ENCODE data around the gene ETF1. TPM values are rescaled to one million over a fixed set of nuclear protein-coding genes. Genes with fewer than 3 reads are reported as not detected.

Gene ETF1
- total RNA-seq, 2 donors from 2014 or later, result 67.6 to 115 TPM

DNA sequence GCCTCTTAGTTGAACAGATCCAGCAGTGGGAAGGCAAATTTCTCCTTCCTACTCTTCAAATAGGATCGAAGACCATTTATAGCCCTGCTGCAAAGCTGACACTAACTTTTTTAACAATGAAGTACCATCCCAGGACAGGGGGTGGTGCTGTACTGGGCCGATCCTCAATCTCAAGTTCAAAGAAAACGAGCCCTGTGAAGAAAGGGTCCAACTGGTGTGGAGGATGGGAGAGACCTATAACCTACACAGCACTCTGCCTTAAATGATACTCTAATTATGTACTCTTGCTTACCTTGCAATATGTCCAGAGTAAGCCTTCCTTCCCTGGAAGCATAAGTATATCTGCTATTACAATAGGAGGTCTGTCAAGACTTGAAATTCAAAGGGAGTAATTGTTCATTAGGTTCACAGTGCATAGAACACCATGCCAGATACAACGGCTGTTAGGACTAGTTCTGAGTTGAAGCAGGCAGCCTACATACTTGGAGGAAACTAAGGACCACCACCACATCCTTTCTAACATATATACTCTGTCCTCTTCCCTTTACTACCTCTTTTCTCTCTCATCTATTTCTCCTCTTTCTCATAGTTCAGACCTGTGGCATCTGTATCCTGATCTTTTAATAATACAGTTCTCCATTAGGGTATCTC lies 6.2 kb downstream of the ETF1 start:
- TF ChIP-seq, protein P1, sequence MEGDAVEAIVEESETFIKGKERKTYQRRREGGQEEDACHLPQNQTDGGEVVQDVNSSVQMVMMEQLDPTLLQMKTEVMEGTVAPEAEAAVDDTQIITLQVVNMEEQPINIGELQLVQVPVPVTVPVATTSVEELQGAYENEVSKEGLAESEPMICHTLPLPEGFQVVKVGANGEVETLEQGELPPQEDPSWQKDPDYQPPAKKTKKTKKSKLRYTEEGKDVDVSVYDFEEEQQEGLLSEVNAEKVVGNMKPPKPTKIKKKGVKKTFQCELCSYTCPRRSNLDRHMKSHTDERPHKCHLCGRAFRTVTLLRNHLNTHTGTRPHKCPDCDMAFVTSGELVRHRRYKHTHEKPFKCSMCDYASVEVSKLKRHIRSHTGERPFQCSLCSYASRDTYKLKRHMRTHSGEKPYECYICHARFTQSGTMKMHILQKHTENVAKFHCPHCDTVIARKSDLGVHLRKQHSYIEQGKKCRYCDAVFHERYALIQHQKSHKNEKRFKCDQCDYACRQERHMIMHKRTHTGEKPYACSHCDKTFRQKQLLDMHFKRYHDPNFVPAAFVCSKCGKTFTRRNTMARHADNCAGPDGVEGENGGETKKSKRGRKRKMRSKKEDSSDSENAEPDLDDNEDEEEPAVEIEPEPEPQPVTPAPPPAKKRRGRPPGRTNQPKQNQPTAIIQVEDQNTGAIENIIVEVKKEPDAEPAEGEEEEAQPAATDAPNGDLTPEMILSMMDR (IDR thresholded peaks at IDR 0.05), result no peak
- Histone ChIP-seq H3K4me1 (ENCODE audit: control insufficient read depth in 1 of 2, low read depth in 2 of 2) (peaks cover 16 to 25% of the 10 kb centered on the region in 2 donors), H3K4me3 (no peak overlapping the region), H3K27me3 (replicated peaks; ENCODE audit: insufficient read depth) (no peaks in the 10 kb centered on the region), H3K9me3 (no peaks in the 10 kb centered on the region), H3K36me3 (no peaks in the 10 kb centered on the region), H3K27ac (no peak overlapping the region)
- ATAC-seq (ENCODE audit: insufficient number of reproducible peaks, low FRiP score, low read depth) (no peak), DNase-seq (ENCODE audit: low spot score) (no peak)

- TF ChIP-seq, protein P1 (IDR thresholded peaks at IDR 0.05), result no peak
- H3K27ac ChIP-seq, result no peak overlapping the region
- H3K4me1 ChIP-seq (ENCODE audit: control insufficient read depth in 1 of 2, low read depth in 2 of 2), result peaks cover 10 to 19% of the 10 kb centered on the region in 2 donors
- ATAC-seq (ENCODE audit: insufficient number of reproducible peaks, low FRiP score, low read depth), result no peak
- H3K27me3 ChIP-seq (replicated peaks; ENCODE audit: insufficient read depth), result no peaks in the 10 kb centered on the region
- no peaks in the 10 kb centered on the region for H3K36me3 ChIP-seq
- H3K4me3 ChIP-seq, result no peak overlapping the region
- no peak for DNase-seq (ENCODE audit: low spot score)
- no peaks in the 10 kb centered on the region for H3K9me3 ChIP-seq
Observed at GRCh38 chr5:138536215-138536614, 6.8 kb downstream of the ETF1 start.

DNA sequence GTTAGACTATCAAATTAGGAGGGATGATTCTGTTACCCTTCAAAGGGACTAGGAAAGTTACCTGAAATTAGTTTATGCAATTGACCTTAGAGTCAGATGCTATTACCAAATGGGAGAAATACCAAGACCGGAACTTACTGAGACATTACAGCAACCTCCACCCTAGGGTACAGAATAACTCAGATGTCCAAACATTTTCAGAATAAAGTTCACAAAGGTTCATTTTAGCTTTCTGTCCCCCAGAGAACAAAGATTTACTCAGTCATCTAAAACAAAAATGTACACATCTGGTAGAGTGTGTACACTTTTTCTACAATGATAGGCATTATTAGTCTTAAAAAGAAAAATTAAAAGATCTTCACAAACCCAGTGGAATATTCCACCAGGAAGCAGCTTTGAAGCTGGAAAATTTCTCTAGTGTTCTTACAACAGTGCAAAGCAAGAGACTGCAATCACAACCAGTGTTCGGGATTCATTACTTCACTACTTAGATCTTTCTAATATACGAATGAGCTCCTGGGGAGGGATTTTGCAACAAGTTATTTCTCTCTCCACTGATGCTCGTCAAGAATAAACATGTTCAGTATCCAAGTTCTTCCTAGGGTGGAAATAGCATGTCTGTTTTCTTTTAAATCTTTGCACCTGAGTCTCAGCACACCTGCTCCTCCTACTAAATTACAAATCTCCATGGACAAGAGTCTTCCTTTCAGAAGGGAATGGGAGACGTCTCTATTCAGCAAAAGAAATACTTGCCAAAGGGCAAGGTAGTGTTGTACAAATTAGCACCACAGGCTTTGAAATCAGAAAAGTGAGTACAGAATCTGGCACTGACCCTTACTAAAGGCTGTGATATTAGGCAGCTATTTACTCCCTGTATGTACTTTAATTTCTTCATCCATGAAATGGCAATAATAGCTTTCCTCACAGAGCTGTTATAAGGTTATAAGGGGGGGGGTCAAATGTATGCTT lies 8.8 kb downstream of the ETF1 start:
- peaks cover 0 to 4% of the 10 kb centered on the region in 2 donors for H3K4me1 ChIP-seq (ENCODE audit: control insufficient read depth in 1 of 2, low read depth in 2 of 2)
- ATAC-seq (ENCODE audit: insufficient number of reproducible peaks, low FRiP score, low read depth) (no peak), DNase-seq (ENCODE audit: low spot score) (no peak)
- no peaks in the 10 kb centered on the region for H3K36me3 ChIP-seq
- H3K27me3 ChIP-seq (replicated peaks; ENCODE audit: insufficient read depth), result no peaks in the 10 kb centered on the region
- no peak overlapping the region for H3K27ac ChIP-seq
- TF ChIP-seq, protein P1 (IDR thresholded peaks at IDR 0.05), result no peak
- no peak overlapping the region for H3K4me3 ChIP-seq
- no peaks in the 10 kb centered on the region for H3K9me3 ChIP-seq

DNA sequence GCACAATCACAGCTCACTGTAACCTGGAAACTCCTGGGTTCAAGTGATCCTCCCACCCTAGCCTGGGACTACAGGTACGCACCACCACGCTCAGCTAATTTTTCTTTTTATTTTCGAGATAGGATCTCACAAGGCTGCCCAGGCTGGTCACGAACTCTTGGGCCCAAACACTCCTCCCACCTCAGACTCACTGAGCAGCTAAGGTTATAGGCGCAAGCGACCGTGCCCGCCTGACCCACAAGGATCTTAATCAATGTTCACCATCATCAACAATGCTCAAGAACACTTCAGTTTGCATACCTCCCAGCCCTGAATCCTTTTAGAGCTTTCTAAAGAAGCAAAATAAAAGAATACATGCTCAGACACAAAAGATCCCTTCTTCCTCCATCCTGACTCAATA lies 13.2 kb downstream of the ETF1 start:
- Histone ChIP-seq H3K9me3 (no peaks in the 10 kb centered on the region), H3K4me3 (no peak overlapping the region), H3K4me1 (ENCODE audit: control insufficient read depth in 1 of 2, low read depth in 2 of 2) (no peaks in the 10 kb centered on the region), H3K27me3 (replicated peaks; ENCODE audit: insufficient read depth) (no peaks in the 10 kb centered on the region), H3K36me3 (no peaks in the 10 kb centered on the region), H3K27ac (no peak overlapping the region)
- TF ChIP-seq, protein P1 (IDR thresholded peaks at IDR 0.05), result no peak
- ATAC-seq (ENCODE audit: insufficient number of reproducible peaks, low FRiP score, low read depth) (no peak), DNase-seq (ENCODE audit: low spot score) (no peak)

- H3K4me1 ChIP-seq (ENCODE audit: control insufficient read depth in 1 of 2, low read depth in 2 of 2), result no peaks in the 10 kb centered on the region
- H3K9me3 ChIP-seq, result no peaks in the 10 kb centered on the region
- DNase-seq (ENCODE audit: low spot score) (no peak), ATAC-seq (ENCODE audit: insufficient number of reproducible peaks, low FRiP score, low read depth) (no peak)
- no peak overlapping the region for H3K27ac ChIP-seq
- no peaks in the 10 kb centered on the region for H3K27me3 ChIP-seq (replicated peaks; ENCODE audit: insufficient read depth)
- no peak overlapping the region for H3K4me3 ChIP-seq
- TF ChIP-seq, protein P1 (IDR thresholded peaks at IDR 0.05), result no peak
- no peaks in the 10 kb centered on the region for H3K36me3 ChIP-seq
Observed at GRCh38 chr5:138528744-138529469, 14.1 kb downstream of the ETF1 start.

All from thoracic aorta (tissue), 2 donors.